Subcutaneous adipose tissue (tissue), 4 donors: ENCODE data around the gene TM2D3. TPM values are rescaled to one million over a fixed set of nuclear protein-coding genes. Genes with fewer than 3 reads are reported as not detected.

Experiments
- total RNA-seq, 4 donors: library from RNA; depleted of rRNA; stranded (reverse); fragments of >200 nt; gene quantifications; one replicate each; pipeline ENCODE4 v1.1.0, GENCODE V29; 2016
- TF ChIP-seq, protein P1 (sequence below): fragments of 450-650 bp; IDR thresholded peaks from one replicate; pipeline ENCODE4 v1.5.1; 2016; ENCODE audit warnings: low read depth, mild to moderate bottlenecking, control low read depth, antibody characterized with exemption, moderate library complexity

Gene TM2D3
- total RNA-seq, 4 donors from 2014 or later = 38.4 to 60.7 (median 47.7) TPM

GRCh38 chr15:101614761-101615160 lies 37.4 kb downstream of the TM2D3 start:
- TF ChIP-seq, protein P1, sequence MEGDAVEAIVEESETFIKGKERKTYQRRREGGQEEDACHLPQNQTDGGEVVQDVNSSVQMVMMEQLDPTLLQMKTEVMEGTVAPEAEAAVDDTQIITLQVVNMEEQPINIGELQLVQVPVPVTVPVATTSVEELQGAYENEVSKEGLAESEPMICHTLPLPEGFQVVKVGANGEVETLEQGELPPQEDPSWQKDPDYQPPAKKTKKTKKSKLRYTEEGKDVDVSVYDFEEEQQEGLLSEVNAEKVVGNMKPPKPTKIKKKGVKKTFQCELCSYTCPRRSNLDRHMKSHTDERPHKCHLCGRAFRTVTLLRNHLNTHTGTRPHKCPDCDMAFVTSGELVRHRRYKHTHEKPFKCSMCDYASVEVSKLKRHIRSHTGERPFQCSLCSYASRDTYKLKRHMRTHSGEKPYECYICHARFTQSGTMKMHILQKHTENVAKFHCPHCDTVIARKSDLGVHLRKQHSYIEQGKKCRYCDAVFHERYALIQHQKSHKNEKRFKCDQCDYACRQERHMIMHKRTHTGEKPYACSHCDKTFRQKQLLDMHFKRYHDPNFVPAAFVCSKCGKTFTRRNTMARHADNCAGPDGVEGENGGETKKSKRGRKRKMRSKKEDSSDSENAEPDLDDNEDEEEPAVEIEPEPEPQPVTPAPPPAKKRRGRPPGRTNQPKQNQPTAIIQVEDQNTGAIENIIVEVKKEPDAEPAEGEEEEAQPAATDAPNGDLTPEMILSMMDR = no peak

GRCh38 chr15:101614001-101614585 lies 38.1 kb downstream of the TM2D3 start:
- TF ChIP-seq, protein P1 = no peak

GRCh38 chr15:101613130-101614000 lies 38.8 kb downstream of the TM2D3 start:
- TF ChIP-seq, protein P1 = no peak

GRCh38 chr15:101612676-101613075 lies 39.5 kb downstream of the TM2D3 start:
- TF ChIP-seq, protein P1 = no peak

GRCh38 chr15:101611580-101612299 lies 40.4 kb downstream of the TM2D3 start:
- TF ChIP-seq, protein P1 = no peak

DNA sequence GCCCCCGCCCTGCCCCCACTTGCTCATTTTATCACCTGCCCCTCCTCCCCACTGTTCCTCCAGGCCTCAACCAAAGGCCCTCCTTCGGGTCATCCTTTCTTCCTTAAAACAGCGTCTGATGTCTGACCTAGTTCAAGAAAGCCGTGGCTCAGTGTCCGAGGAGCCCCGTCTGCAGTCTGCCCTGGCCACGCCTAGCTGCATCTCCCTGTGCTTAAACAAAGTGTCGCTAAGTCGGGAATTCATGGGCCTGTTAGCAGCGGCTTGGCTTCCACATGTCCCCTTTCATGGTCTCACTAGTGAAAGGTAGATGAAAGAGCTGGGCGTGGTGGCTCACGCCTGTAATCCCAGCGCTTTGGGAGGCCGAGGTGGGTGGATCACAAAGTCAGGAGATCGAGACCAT lies 41.2 kb downstream of the TM2D3 start:
- TF ChIP-seq, protein P1 = no peak

DNA sequence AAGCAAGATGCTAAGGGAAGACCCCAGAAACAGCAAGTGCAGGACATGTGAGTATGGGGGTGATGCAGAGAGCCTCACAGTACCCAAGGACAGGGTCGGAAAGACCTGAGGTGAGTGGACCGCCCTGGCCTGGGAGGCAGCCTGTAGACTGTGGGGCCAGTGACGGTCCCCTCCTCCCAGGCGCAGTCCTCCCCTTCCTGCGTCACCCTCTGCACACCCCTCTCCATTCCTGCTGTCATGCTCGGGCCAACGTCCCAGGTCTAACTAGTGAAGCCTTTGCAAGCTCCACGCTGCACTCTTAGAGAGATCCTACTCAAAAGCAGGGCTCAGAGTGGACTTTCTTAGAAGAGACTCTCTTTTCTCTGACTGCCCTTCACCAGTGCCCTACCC lies 41.6 kb downstream of the TM2D3 start:
- TF ChIP-seq, protein P1 = no peak
